Endothelial cell of umbilical vein (primary cell): ENCODE data around the gene RIT2.

ENCODE experiments used
- CTCF ChIP-seq, 2 donors: IDR thresholded peaks; 1 replicate in 1 of 2; 2 replicates in 1 of 2; pipeline ENCODE4 v1.5.1; 2011; ENCODE audit warnings: low read length in 2 of 2, mild to moderate bottlenecking in 2 of 2, moderate library complexity in 2 of 2, control low read depth in 1 of 2, inconsistent platforms in 1 of 2, low read depth in 1 of 2; ENCODE audit not compliant: insufficient read depth in 1 of 2; ENCODE audit errors: extremely low read depth in 1 of 2
- EZH2 ChIP-seq: IDR thresholded peaks from 2 replicates; pipeline ENCODE4 v1.6.1; 2012; ENCODE audit warnings: borderline replicate concordance, low read depth, mild to moderate bottlenecking, moderate library complexity, low read length, inconsistent platforms; ENCODE audit not compliant: severe bottlenecking
- FOS ChIP-seq: IDR thresholded peaks from 2 replicates; pipeline ENCODE4 v1.6.1; 2011; ENCODE audit warnings: mild to moderate bottlenecking, low read length, moderate library complexity, borderline replicate concordance; ENCODE audit not compliant: insufficient read depth
- MAX ChIP-seq: IDR thresholded peaks from 2 replicates; pipeline ENCODE4 v1.6.1; 2011; ENCODE audit not compliant: insufficient read depth, insufficient read length
- MYC ChIP-seq: IDR thresholded peaks from one replicate; pipeline ENCODE4 v1.6.1; 2011; ENCODE audit warnings: mild to moderate bottlenecking, low read depth, low read length
- POLR2A ChIP-seq: IDR thresholded peaks from 2 replicates; pipeline ENCODE4 v1.6.1; 2012; ENCODE audit warnings: low read depth, mild to moderate bottlenecking, control low read depth, low read length
- POLR2AphosphoS5 ChIP-seq: IDR thresholded peaks from 2 replicates; pipeline ENCODE4 v1.6.1; 2012; ENCODE audit warnings: low read depth, mild to moderate bottlenecking, control low read depth, low read length, moderate library complexity; ENCODE audit not compliant: insufficient read depth

GRCh38 chr18:42778445-42779042 lies 336.9 kb downstream of the RIT2 start:
- TF ChIP-seq POLR2AphosphoS5 = no peak
- TF ChIP-seq CTCF (IDR thresholded peaks at IDR 0.05; ENCODE audit: extremely low read depth in 1 of 2, insufficient read depth in 1 of 2, low read depth in 1 of 2, low read length in 2 of 2) = no peak
- no peak for TF ChIP-seq MYC
- no peak for TF ChIP-seq POLR2A
- TF ChIP-seq MAX = no peak
- TF ChIP-seq FOS = no peak
- no peak for TF ChIP-seq EZH2
